Measurements from ENCODE around the gene ATXN1.

The ATXN1 gene

DNA sequence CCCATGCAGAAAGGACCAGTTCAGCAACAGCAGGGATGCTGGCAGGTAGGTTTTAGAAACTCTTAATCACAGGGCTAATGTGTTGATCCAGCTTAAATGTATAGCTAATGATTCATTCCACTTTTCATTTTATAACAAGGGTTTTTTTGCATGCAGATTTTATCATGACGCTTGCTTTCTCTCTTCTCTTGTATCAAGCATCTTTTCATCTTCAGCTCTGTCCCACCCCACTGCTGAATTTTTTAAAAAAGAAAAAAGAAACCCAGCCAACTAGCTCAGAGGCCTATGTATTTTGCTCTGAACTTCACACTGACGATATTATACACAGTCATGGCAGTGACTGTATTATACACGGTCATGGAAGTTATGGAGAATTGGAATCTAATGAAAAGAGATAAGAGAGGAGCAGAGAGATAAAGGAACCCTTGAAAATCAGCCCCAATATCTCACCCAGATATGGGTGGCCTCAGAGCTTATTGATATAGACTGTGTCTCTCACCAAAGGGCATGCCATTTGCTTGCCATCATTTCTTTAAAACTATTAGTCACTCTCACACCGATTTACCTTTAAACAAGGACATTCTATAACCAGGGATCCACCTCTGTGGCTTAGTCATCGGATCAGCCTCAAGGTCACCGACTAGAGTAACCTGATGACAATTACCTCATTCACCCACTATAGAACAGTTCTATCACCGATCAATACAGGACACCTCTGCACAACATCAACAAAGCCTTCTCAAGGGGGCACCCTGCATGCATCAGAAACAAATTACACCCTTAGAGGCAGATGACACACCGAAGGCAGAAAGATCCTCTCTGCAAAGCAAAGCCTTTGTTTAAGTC, 222.0 kb downstream of the ATXN1 start:
- TF ChIP-seq CTCF (IDR thresholded peaks at IDR 0.05; ENCODE audit: borderline replicate concordance, insufficient read depth, low read depth, low read length): no peak

GRCh38 chr6:16535564-16535963, 225.7 kb downstream of the ATXN1 start:
- no peak for TF ChIP-seq CTCF (IDR thresholded peaks at IDR 0.05; ENCODE audit: borderline replicate concordance, insufficient read depth, low read depth, low read length)
- no peak overlapping the region for H3K4me3 ChIP-seq (ENCODE audit: low read depth, low read length)

More for the DNA sequence above, 222.0 kb downstream of the ATXN1 start:
- no peak overlapping the region for H3K4me3 ChIP-seq (ENCODE audit: low read depth, low read length)

DNA sequence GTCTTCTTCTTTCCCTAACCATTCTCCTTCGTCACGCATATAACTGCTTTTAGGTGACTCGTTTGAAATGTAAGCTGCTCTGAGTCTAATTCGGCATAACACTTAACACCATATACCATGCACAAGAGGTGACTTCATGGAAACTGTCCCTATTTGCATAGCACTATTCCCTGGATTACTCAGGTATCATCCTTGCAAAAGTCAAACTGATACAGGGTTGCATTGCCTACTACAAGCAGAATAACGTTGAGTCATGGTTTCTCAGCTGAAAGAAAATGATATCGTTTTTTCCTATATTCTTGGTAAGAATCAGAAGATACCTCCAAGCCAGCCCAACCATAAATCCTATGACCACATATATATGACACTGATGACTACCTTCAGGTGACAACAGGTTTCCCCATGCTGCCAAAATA, 227.5 kb downstream of the ATXN1 start:
- H3K4me3 ChIP-seq (ENCODE audit: low read depth, low read length): no peak overlapping the region
- no peak for TF ChIP-seq CTCF (IDR thresholded peaks at IDR 0.05; ENCODE audit: borderline replicate concordance, insufficient read depth, low read depth, low read length)

- no peak overlapping the region for H3K4me3 ChIP-seq (ENCODE audit: low read depth, low read length)
- no peak for TF ChIP-seq CTCF (IDR thresholded peaks at IDR 0.05; ENCODE audit: borderline replicate concordance, insufficient read depth, low read depth, low read length)
Measured at GRCh38 chr6:16533210-16533609, 228.1 kb downstream of the ATXN1 start.

DNA sequence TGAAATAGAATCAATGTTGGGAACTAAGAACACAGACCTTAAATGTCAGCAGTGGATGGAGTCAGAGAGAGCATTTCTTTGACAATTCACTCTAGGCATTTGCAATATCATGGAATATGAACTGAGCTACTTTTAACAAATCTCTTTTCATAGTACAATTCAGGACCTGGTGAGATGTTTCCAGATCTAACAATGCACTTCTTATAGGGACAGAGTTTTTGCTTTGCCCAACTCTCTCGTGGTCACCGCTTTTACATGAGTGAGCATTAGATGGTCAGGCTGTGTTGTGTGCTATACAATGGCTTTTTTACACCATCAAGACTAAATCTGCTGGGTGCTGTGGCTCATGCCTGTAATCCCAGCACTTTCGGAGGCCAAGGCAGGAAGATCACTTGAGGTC, 233.6 kb downstream of the ATXN1 start:
- H3K4me3 ChIP-seq (ENCODE audit: low read depth, low read length): no peak overlapping the region
- no peak for TF ChIP-seq CTCF (IDR thresholded peaks at IDR 0.05; ENCODE audit: borderline replicate concordance, insufficient read depth, low read depth, low read length)

DNA sequence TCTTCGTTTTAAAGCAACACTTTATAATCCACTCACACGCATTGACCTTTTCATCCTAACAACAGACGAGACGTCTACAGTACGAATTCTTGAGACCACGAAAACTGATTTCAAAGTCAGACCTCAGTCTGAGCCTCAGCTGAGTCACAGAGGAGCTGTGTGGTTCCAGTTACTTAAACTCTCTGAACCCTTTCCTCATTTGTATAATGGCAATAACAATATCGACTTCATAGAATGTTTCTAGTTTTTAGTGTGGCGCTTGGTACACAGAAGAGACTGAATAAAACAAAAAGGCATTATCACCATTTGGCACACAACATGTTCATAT, 236.9 kb downstream of the ATXN1 start:
- H3K4me3 ChIP-seq (ENCODE audit: low read depth, low read length): no peak overlapping the region
- TF ChIP-seq CTCF (IDR thresholded peaks at IDR 0.05; ENCODE audit: borderline replicate concordance, insufficient read depth, low read depth, low read length): no peak

Measured in GM12875 (cell line).